Fibroblast of lung (primary cell): ENCODE results near the gene XAB2. TPM values are rescaled to one million over a fixed set of nuclear protein-coding genes. Genes with fewer than 3 reads are reported as not detected.

ENCODE experiments used
- DNase-seq, 2 donors: peaks; one replicate each; pipeline versions ENCODE4 v3.0.0 to v3.0.0-alpha.2; 2010; ENCODE audit warnings: low read depth in 2 of 2
- H2AFZ ChIP-seq: 2 replicates; pipeline ENCODE4 v1.5.1; 2012; ENCODE audit warnings: low read length, control low read depth, inconsistent platforms
- H3K27ac ChIP-seq: 2 replicates; pipeline ENCODE4 v1.5.1; 2011; ENCODE audit warnings: low read length, control low read depth; ENCODE audit not compliant: insufficient read depth
- H3K27me3 ChIP-seq: 2 replicates; pipeline ENCODE4 v1.5.1; 2011; ENCODE audit warnings: mild to moderate bottlenecking, low read length; ENCODE audit not compliant: control insufficient read depth, insufficient read depth
- H3K36me3 ChIP-seq: 2 replicates; pipeline ENCODE4 v1.5.1; 2011; ENCODE audit warnings: low read length; ENCODE audit not compliant: control insufficient read depth, insufficient read depth
- H3K4me1 ChIP-seq: 2 replicates; pipeline ENCODE4 v1.5.1; 2011; ENCODE audit warnings: low read length; ENCODE audit not compliant: control insufficient read depth, insufficient read depth; ENCODE audit errors: extremely low read depth
- H3K4me2 ChIP-seq: 2 replicates; pipeline ENCODE4 v1.5.1; 2011; ENCODE audit warnings: low read length, control low read depth; ENCODE audit not compliant: insufficient read depth; ENCODE audit errors: extremely low read depth
- H3K4me3 ChIP-seq, 4 experiments: fragments of 200-600 bp in 1 of 4; sonication (generic) in 1 of 4; replicated peaks in 1 of 4; 2 replicates each; pipeline ENCODE4 v1.5.1; 2011 to 2016; ENCODE audit warnings: low read length in 4 of 4, low read depth in 3 of 4, mild to moderate bottlenecking in 3 of 4, control low read depth in 2 of 4, inconsistent platforms in 1 of 4, mixed read lengths in 1 of 4; ENCODE audit not compliant: insufficient read depth in 1 of 4; ENCODE audit errors: control extremely low read depth in 1 of 4
- H3K79me2 ChIP-seq: 2 replicates; pipeline ENCODE4 v1.5.1; 2012; ENCODE audit warnings: mild to moderate bottlenecking, low read length, inconsistent platforms; ENCODE audit not compliant: control insufficient read depth, insufficient read depth
- H3K9ac ChIP-seq: 2 replicates; pipeline ENCODE4 v1.5.1; 2011; ENCODE audit warnings: mild to moderate bottlenecking, low read length, control low read depth; ENCODE audit not compliant: insufficient read depth
- H3K9me3 ChIP-seq: 2 replicates; pipeline ENCODE4 v1.5.1; 2012; ENCODE audit warnings: low read depth, low read length; ENCODE audit not compliant: control insufficient read depth, insufficient read depth
- H4K20me1 ChIP-seq: 2 replicates; pipeline ENCODE4 v1.5.1; 2011; ENCODE audit warnings: low read length; ENCODE audit not compliant: control insufficient read depth, insufficient read depth; ENCODE audit errors: extremely low read depth
- CTCF ChIP-seq, 2 donors: IDR thresholded peaks in 1 of 2; conservative IDR thresholded peaks in 1 of 2; 1 replicate in 1 of 2; 2 replicates in 1 of 2; pipeline ENCODE4 v1.5.1; 2011 to 2012; ENCODE audit warnings: low read length in 2 of 2, control low read depth in 1 of 2, inconsistent platforms in 1 of 2, low read depth in 1 of 2, mild to moderate bottlenecking in 1 of 2
- EZH2 ChIP-seq: IDR thresholded peaks from 2 replicates; pipeline ENCODE4 v1.5.1; 2012; ENCODE audit warnings: low read length, control low read depth, mild to moderate bottlenecking; ENCODE audit errors: missing control alignments
- polyA plus RNA-seq, 2 donors: library from polyadenylated mRNA; depleted of rRNA in 1 of 2; stranded (reverse) in 1 of 2; unstranded in 1 of 2; fragments of >200 nt; gene quantifications; 2 replicates each; pipeline ENCODE4 v1.2.1, GENCODE V29; 2011 to 2012; ENCODE audit warnings: missing spikeins in 1 of 2
- total RNA-seq: library from RNA; depleted of rRNA; stranded (reverse); fragments of >200 nt; gene quantifications from 2 replicates; pipeline ENCODE4 v1.2.1, GENCODE V29; 2014

XAB2 gene
- total and polyA plus RNA-seq, 2 donors (not counting 1 experiment from before 2014, with no cell fraction given) = 12.5 to 28.2 TPM

- no peak overlapping the region for H3K4me3 ChIP-seq
- H3K36me3 ChIP-seq = no peaks in the 10 kb centered on the region
Observed at GRCh38 chr19:7602240-7602934, 27.0 kb downstream of the XAB2 start.

GRCh38 chr19:7600721-7601120, 28.6 kb downstream of the XAB2 start:
- no peaks in the 10 kb centered on the region for H4K20me1 ChIP-seq
- H3K9ac ChIP-seq = no peak overlapping the region
- no peaks in the 10 kb centered on the region for H3K79me2 ChIP-seq
- peaks cover 12% of the 10 kb centered on the region for H3K27me3 ChIP-seq
- no peaks in the 10 kb centered on the region for H3K4me1 ChIP-seq
- no peaks in the 10 kb centered on the region for H3K9me3 ChIP-seq
- H3K4me3 ChIP-seq = no peak overlapping the region
- H3K36me3 ChIP-seq = no peaks in the 10 kb centered on the region
- no peak overlapping the region for H3K4me2 ChIP-seq
- no peak for DNase-seq
- no peak for TF ChIP-seq CTCF (conservative IDR thresholded peaks at IDR 0.05 in 1 of 2, IDR thresholded peaks at IDR 0.05 in 1 of 2; ENCODE audit: low read depth in 1 of 2, low read length in 2 of 2)
- no peak overlapping the region for H2AFZ ChIP-seq
- H3K27ac ChIP-seq = no peak overlapping the region

More at GRCh38 chr19:7602240-7602934, 27.0 kb downstream of the XAB2 start:
- TF ChIP-seq CTCF (conservative IDR thresholded peaks at IDR 0.05 in 1 of 2, IDR thresholded peaks at IDR 0.05 in 1 of 2; ENCODE audit: low read depth in 1 of 2, low read length in 2 of 2) (no peak), EZH2 (no peak)
- Histone ChIP-seq H3K27me3 (peaks cover under 1% of the 10 kb centered on the region), H4K20me1 (no peaks in the 10 kb centered on the region), H3K4me1 (no peaks in the 10 kb centered on the region), H3K27ac (no peak overlapping the region), H2AFZ (no peak overlapping the region), H3K9ac (no peak overlapping the region), H3K4me2 (no peak overlapping the region), H3K9me3 (no peaks in the 10 kb centered on the region), H3K79me2 (no peaks in the 10 kb centered on the region)
- DNase-seq = no peak

- no peaks in the 10 kb centered on the region for H3K79me2 ChIP-seq
- H2AFZ ChIP-seq = no peak overlapping the region
- no peaks in the 10 kb centered on the region for H3K4me1 ChIP-seq
- no peaks in the 10 kb centered on the region for H3K36me3 ChIP-seq
- H4K20me1 ChIP-seq = no peaks in the 10 kb centered on the region
- DNase-seq = no peak
- TF ChIP-seq EZH2 (no peak), CTCF (conservative IDR thresholded peaks at IDR 0.05 in 1 of 2, IDR thresholded peaks at IDR 0.05 in 1 of 2; ENCODE audit: low read depth in 1 of 2, low read length in 2 of 2) (no peak)
- H3K4me3 ChIP-seq = no peak overlapping the region
- no peak overlapping the region for H3K4me2 ChIP-seq
- H3K9me3 ChIP-seq = no peaks in the 10 kb centered on the region
- no peak overlapping the region for H3K9ac ChIP-seq
- H3K27ac ChIP-seq = no peak overlapping the region
- peaks cover 21% of the 10 kb centered on the region for H3K27me3 ChIP-seq
Observed at GRCh38 chr19:7598180-7598579, 31.2 kb downstream of the XAB2 start.
